HG02973 (cell line): ENCODE results near the gene F11R.
"Not testable (repeated sequence)": the region's sequence is repeated elsewhere in the genome, so short reads cannot be mapped to it uniquely, and the experiment has no call there.

Source experiments
- ATAC-seq: cut with Tn5 transposase; IDR thresholded peaks from one replicate; pipeline ENCODE4 v1.9.1; 2021; ENCODE audit warnings: moderate library complexity; ENCODE audit not compliant: unreplicated experiment

Gene F11R

DNA sequence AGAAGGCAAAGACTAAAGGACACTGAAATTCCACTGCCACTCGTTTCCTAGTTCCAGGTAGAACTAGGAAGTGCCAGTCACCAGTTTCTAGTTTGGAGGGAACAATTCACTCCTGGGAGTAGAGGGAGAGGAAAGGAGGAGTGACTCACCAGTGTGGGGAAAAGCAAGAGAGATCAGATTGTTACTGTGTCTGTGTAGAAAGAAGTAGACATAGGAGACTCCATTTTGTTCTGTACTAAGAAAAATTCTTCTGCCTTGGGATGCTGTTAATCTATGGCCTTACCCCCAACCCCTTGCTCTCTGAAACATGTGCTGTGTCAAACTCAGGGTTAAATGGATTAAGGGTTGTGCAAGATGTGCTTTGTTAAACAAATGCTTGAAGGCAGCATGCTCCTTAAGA, 4.3 kb downstream of the F11R start:
- ATAC-seq = not testable (repeated sequence)

DNA sequence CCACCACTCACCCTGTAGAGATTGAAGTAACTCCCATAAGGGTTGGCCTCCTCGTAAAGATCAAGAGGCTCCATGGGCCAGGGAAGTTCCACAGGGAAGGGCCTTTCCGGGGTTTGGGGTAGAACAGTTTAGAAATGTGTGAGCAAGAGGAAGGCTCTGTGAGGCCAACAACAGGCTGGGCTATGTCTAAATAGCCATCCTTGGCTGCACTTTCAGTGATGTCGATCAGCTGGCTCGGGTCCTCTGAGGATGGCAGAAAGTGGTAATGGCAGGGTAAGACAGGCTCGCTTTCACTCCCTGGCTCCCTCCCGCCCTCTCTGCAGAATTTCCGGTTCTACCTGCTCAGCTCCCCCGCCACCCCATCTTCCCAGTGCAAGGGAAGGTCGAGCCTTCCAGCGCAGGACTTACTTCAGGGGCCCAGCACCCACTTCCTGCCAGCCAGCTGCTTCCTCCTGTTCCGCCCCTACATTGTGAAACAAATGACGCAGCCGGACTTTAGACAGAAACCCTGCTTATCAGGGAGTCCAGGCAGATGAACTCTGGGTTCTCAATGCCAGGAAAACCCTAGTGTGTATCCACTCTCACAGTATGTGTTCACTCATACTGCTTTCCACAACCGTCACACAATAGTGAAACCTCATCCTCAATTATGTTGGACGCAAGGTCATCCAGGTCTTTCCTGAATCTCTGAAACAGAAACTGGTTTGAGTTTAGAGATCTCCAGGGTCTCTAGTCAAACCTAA, 7.3 kb downstream of the F11R start:
- peak; percentile 84 for ATAC-seq

- ATAC-seq = no peak
Measured at GRCh38 chr1:161013131-161013487, 7.8 kb downstream of the F11R start.

DNA sequence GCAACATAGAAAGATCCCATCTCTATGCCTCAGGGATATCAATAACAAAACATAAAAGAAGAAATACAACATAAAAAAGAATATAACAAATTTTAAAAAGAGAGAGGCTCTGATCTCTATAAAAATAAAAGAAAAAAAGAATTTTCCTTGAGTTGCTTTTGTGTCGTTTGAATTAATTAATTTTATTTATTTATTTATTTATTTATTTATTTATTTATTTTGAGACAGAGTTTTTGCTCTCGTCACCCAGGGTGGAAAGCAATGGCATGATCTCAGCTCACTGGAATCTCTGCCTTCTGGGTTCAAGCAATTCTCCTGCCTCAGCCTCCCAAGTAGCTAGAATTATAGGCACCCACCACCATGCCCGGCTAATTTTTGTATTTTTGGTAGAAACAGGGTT, 8.5 kb downstream of the F11R start:
- no peak for ATAC-seq

- ATAC-seq = no peak
Measured at GRCh38 chr1:161009602-161010211, 11.2 kb downstream of the F11R start.

GRCh38 chr1:161008869-161009510, 12.0 kb downstream of the F11R start:
- no peak for ATAC-seq

DNA sequence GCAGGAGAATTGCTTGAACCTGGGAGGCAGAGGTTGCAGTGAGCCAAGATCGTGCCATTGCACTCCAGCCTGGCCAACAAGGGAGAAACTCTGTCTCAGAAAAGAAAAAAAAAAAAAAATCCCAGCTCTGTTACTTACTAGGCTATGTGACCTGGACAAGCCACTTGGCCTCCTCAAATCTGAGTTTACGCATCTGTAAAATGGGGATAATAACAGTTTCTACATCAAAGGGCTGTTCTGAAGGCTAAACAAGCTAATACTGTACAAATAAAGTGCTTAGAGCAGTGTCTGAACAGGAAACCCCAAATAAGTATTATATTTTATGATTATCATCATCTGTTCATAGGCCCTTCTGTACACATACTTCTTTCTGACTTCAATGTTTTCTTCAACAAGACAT, 13.6 kb downstream of the F11R start:
- no peak for ATAC-seq

DNA sequence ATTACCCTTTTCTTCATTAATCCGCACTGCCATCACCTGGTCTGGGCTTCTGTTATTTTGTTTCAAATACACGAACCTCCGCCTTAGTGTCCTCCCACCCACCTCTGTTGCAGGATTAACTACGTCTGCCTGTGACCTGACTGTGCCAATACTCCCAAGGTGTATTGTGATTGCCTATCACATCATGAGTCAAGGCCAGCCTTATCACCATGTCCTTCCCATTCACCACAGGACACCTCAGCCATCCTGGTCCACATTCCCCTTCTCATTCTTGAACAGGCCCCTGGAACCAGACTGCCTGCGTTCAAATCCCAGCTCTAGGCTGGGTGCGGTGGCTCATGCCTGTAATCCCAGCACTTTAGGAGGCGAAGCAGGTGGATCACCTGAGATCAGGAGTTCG, 14.4 kb downstream of the F11R start:
- no peak for ATAC-seq

DNA sequence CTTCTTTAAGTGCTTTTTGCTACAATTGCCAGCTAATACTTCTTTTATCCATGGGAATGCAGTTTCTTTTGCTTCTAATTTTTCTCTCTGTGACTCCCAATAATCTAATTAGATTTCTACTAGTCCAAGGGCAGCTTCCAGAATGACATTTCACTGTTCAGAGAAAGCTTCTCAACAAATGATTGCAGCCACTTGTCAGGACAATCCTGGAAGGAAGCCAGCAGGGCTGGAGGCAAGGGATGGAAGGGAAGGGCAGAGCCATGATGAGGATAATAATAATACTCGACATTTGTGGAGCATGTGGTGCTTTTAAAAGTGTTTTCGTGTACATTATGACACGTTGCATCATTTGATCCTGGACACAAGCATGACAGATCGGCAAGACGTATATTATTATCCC, 19.4 kb downstream of the F11R start:
- no peak for ATAC-seq

- no peak for ATAC-seq
Measured at GRCh38 chr1:161000736-161001480, 20.0 kb downstream of the F11R start.

GRCh38 chr1:160999376-160999775, 21.6 kb downstream of the F11R start:
- ATAC-seq = no peak

- no peak for ATAC-seq
Measured at GRCh38 chr1:160997323-160998038, 23.5 kb downstream of the F11R start.

- ATAC-seq = no peak
Measured at GRCh38 chr1:160996178-160996577, 24.8 kb downstream of the F11R start.

DNA sequence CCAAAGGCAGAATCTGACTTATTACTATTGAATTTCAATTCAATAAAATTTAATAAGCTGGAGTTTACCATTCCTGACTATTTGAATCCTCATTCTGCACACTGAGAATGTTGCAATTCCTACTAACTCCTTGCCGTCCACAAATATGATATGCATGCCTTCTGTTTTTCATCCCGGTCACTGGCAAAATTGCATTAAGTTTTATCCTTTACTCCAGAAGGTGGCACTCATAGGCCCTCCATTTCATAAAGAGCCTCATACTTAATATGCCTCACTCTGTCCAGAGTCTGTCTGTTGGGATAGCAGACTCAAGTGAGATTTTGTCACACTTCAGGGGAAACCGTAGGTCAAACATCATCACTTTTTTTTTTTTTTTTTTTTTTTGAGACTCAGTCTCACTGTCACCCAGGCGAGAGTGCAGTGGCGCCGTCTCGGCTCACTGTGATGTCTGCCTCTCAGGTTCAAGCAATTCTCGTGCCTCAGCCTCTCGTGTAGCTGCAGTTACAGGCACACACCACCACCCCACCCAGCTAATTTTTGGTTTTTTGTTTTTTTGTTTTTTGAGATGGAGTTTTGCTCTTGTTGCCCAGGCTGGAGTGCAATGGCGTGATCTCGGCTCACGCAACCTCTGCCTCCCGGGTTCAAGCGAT, 27.3 kb downstream of the F11R start:
- no peak for ATAC-seq

- ATAC-seq = not testable (repeated sequence)
Measured at GRCh38 chr1:160992036-160992435, 28.9 kb downstream of the F11R start.

DNA sequence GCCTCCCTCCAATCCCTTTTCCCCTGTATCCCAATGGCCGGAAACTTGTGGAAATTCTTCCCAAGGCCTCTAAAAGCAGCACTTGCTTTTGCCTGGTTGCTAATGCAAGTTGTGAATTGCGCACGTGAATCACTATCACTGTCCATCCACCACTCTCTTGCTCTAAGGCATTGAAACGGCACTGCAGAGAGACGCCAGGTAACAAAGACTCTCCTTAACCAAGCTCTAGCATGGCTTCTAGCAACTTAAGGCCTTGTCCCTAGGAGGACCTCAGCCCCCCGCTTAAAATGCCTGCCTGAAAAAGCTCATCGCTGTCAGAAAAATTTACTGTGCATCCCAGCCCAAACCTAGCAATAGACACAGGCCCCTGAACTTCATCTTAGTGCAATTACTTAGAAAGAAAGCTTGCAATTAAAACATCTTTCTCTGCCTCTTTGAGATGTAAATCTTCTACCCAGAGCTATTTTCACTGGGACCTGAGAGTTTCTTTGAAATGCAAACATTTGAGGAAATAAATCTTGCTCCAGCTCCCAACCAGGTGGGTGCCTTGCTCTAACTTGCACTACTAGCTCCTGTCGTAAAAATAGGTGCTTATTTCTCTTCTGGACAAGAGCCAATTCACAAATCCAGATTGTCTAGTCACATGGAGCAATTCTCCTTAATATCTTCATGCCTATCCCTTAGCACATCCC, 33.4 kb downstream of the F11R start:
- ATAC-seq = no peak

DNA sequence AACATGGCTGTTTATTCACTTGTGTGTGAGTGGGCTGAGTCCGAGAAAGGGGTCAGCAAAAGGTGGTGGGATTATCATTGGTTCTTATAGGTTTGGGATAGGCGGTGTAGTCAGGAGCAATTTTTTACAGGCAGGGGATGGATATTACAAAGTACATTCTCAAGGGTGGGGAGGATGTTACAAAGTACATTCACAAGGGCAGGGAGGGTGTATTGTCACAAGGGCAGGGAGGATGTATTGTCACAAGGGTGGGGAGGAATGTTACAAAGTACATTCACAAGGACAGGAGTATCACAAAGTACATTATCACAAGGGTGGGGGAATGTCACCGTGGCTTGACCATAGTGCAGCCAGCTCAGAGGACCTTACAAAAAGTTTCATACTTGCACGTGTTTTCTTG, 35.2 kb downstream of the F11R start:
- no peak for ATAC-seq

DNA sequence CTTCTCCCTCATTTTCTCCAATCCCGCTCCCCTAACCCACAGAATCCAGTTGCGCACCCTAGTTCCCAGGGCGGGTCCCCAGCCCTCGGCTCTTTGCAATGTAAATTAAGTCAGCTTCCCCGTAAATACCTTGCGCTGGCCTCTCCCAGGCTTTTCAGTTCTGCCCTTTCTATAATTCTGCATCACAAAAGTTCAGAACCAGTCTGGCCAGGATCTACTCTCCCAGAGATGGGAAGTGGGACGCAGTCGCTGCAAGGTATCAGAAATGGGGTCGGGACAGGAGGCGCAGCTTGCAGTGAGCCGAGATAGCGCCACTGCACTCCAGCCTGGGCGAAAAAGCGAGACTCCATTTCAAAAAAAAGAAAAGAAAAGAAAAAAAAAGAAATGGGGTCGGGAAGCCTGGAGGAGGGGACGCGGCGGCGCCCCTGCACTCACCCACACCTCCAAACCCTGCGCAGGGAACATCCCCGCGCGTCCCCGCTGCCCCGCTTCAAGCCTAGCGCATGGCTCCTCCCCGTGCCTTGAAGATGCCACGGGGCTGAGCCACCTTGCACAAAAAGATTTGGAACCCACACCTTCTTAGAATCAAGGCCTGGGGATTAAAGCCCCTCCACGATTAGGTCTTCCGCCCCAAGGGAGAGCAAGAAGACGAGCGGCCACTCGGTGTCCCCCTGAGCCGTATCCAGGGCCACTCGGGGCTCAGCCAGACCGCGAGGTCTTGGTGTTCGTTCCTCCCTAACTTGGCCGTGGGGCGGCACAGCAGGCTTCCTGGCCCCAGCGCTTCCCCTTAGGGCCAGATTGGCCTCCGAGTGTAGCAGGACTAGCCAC, 39.2 kb downstream of the F11R start:
- no peak for ATAC-seq

DNA sequence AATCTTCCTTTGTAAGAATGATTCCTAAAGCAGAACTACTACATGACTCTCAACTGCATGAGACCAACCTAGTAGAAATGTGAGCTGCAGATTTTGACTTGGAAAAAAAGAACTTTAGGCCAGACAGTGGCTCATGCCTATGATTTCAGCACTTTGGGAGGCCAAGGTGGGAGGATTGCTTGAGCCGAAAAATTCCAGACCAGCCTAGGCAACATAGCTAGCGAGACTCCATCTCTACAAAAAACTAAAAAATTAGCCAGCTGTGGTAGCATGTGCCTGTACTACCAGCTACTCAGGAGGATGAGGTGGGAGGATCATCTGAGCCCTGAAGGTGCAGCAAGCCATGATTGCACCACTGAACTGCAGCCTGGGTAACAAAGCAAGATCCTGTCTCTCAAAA, 41.7 kb downstream of the F11R start:
- no peak for ATAC-seq
